GM21717 (cell line): ENCODE measurements around the gene PPM1N.

Experiments
- ATAC-seq: cut with Tn5 transposase; IDR thresholded peaks from one replicate; pipeline ENCODE4 v1.9.1; 2021; ENCODE audit warnings: mild to moderate bottlenecking, moderate library complexity; ENCODE audit not compliant: unreplicated experiment

PPM1N gene

GRCh38 chr19:45489216-45489855 lies 8.9 kb upstream of the PPM1N start:
- no peak for ATAC-seq

DNA sequence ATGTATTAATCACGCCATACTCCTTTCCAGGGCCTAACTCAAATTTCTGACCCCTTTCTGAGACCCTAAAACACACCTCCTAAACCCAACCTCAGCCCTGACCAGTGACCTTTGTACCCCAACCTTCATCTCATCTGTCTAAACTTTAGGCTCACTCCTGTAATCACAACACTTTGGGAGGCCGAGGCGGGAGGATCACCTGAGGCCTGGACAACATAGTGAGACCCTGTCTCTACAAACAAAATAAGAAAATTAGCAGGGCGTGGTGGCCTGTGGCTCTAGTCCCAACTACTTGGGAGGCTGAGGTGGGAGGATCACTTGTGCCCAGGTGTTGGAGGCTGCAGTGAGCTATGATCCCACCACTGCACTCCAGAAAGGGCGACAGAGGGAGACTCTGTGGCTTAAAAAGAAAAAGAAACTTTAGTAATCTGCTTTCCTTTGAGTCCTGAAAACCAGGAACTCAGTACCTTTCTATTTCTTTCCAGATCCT lies 6.1 kb upstream of the PPM1N start:
- no peak for ATAC-seq

DNA sequence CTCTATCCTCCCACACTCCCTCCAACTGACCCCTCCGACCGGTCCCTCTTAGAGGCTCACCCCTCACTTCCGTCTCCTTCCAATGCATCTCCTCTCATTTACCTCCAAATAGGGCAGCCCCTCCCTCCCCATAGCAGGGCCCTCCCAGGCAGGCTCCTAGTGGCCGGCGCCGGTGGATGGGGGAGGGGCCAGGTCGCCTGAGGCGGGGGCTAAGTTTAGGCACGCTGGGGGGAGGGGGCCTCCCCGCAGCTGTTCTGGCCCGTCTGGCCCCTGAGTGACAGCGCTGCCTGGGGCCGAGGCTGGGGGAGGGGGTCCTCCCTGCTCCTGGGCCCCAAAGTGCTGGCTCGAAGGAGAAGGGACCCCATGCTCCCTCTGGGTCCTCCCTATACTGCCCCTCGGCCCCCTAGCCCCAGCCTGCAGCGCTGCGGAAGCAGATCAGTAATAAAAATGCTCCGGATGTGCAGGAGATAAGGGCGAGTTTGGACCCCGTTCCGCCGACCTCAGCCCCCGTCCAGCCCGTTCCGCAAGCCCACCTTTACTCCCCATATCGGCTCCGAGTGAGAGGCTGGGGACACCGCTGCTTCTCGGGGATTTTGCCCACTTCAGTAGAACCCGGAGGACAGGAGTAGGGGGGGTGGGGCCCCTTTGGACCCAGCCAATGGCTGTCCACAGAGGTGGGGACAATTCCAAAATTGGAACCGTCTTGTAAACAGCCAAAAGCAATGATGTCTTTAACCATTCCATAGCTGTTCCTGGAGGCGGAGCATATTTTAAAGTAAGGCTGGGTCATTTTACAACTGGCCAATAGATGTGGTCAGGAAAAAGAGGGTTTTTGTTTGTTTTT lies 5.4 kb upstream of the PPM1N start:
- no peak for ATAC-seq

DNA sequence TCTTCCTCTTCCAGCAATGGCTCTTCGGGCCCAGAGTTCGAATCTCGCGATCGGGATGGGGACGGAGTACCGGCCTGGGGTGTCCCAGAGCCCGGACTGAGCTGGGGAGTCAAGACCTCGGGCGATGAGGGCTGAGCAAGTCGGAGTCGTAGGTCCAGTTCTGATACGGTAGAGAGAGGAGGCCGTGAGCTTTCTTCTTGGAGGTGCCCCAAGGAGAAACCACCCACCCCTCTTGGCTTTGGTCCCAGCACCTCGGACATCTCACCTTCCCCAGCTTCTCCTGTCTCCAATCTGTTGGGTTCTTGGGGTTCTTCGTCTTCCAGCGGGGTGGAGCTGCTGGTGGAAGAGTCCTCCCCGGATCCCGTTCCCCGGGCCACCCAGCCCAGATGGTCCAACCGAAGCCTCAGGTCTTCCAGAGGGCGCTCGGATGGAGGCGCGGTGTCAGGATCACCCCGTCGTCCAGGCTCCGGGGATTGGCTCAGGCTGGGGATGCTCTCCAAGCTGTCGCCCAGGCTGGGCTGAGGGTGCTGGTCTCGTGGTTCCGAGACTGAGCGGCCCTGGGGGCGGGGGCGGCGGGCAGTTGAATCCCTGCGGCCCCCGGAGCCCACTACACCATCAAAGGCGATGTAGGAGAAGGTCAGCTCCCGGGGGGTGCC lies 3.9 kb upstream of the PPM1N start:
- ATAC-seq = no peak

GRCh38 chr19:45495178-45495577 lies 3.1 kb upstream of the PPM1N start:
- ATAC-seq = no peak

DNA sequence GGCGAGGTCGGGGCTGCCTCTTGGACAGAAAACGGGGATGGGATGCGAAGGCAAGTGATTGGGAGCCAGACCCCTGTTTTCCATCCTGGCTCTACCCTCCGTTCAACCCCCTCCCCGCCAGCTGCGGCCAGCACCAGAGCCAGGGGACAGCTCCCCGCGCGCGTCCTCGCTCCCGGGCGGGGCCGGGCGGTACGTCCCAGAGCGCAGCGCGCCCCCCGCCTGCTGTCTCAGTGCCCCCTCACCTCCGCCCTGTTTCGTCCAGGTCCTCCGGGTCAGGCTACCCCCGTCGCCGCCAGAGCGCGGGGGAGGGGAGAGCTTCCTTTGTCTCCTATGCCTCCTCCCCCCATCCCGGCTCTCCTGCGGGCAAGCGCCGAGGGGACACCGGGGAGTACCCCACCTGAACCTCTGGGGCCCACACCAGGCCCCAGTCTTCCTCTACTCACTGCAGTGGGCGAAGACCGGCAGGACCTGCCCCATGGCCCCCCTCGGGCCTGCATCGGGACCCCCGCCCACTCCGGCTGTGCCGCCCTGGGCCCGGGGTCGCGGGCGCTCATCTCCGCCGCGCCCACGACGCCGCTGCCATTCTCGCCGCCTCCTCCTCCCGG lies 1.8 kb upstream of the PPM1N start:
- ATAC-seq = no peak

DNA sequence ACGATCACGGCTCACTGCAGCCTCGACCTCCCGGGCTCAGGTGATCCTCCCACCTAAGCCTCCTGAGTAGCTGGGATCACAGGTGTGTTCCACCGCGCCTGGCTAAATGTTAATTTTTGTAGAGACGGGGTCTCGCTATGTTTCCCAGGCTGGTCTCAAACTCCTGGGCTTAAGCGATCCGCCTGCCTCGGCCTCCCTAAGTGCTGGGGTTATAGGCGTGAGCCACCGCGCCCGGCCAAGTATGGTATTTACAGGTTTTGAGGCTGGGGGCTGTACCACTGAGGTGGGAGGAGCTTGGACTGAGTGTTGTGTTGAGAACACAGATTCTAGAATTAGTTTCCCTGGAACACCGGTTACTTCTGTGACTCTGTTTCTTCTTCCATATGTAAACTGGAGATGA lies 452 bp upstream of the PPM1N start:
- ATAC-seq = no peak

DNA sequence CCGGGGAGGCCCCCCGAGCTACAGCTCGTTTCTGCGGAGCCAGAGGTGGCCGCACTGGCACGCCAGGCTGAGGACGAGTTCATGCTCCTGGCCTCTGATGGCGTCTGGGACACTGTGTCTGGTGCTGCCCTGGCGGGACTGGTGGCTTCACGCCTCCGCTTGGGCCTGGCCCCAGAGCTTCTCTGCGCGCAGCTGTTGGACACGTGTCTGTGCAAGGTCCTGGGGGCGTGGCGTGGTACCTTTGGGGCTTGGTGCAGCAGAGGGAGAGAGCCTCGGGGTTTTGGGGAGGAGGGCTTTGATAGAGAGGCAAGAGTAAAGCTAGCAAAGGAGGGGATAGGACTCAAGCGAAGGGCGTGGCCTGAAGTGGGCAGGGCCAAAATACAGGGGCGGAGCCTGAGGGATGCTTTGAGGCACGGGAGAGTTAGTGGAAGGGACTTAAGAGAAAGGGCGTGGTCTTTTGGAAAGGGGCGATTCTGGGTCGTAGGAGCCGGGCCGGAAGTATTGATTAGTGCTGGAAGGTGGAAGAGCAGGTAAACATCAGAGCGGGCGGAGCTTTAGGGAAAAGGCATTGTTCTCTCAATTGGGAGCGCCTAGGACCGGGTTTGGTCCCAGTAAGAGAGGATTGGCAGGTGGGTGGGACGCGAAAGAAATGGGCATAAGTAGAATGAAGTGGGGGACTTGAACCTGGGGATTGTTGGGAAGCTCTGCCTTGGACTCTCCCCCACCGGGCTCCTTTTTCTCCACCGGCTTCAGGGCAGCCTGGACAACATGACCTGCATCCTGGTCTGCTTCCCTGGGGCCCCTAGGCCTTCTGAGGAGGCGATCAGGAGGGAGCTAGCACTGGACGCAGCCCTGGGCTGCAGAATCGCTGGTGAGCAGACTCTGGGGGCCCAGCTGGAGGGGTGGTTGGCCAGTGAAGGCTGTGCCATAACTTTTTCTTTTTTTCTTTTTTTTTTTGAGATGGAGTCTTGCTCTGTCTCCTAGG lies 1.2 kb downstream of the PPM1N start:
- ATAC-seq = no peak

DNA sequence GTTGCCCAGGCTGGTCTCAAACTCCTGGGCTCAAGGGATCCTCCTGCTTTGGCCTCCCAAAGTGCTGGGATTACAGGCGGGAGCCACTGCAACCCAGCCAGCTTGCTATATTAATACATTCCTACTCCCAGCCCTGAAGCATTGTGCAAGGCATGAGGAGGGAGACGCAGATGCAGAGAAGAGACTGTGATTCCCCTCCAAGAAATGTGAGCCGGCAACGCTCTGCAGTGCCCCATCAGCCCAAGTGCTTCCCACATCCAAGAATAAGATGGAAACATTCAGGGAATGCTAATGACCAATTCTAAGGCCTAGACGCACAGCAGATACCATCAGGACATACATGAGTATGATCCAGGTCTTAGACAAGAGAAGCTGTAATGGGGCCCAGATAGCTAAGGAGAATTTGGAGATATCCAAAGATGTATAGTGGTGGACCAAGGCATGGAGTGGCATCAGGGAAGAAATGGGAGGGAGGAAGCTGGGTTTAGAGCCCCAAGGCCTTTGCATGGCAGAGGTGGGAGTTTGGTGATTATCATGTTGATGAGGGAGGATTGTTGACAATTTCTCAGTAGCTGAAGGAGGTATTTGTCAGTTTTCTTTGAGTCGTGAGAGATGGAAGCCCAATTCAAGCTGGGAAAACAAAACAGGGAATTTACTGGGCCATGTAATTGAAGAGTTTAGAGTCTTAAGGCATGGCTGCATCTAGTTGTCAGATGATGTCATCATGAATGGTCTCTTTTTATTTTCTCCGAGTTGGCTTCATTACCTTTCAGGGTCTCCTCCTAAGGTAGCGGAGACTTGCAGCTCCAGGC lies 2.9 kb downstream of the PPM1N start:
- no peak for ATAC-seq

- no peak for ATAC-seq
Measured at GRCh38 chr19:45501730-45502014, 3.4 kb downstream of the PPM1N start.

- ATAC-seq = no peak
Measured at GRCh38 chr19:45502111-45502510, 3.9 kb downstream of the PPM1N start.

DNA sequence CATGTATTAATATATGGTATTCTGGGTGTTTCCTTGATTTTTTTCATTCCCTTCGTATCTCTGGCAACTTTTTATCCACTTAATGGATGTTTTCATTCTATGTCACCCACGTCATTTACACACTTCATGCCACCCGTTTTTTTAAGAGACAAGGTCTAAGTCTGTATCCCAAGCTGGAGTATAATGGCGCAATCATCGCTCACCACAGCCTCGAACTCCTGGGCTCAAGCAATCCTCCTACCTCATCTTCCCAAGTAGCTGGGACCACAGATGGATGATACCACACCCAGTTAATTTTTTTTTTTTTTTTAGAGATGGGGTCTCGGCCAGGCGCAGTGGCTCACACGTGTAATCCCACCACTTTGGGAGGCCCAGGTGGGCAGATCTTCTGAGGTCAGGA lies 5.7 kb downstream of the PPM1N start:
- ATAC-seq = no peak

DNA sequence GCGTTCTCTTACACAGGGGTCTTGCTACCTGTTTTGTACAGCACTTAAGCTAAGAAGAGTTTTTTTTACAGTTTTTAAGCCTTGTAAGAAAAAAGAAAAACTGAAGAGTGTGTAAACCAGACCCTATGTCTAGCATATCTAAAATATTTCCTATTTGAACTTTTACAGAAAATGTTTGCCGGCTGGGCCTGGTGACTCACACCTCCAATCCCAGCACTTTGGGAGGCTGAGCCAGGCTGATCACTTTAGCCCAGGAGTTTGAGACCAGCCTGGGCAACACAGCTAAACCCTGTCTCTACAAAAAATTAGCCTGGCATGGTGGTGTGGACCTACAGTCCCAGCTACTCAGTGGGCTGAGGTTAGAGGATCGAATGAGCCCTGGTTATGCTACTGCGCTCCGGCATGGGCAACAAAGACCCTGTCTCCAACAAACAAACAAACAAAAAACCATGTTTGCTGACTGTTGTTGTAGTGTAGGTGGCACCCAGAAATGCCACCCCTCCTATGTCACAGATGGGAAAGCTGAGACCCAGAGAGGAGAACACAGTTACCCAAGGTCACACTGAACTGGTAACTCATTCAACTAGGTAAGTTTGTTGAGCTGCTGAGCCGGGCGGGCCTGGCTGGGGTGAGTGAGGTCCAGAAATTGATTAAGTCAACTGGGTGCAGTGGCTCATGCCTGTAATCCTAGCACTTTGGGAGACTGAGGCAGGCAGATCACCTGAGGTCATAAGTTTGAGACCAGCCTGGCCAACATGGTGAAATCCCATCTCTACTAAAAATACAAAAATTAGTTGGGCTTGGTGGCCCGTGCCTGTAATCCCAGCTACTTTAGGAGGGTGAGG lies 7.1 kb downstream of the PPM1N start:
- no peak for ATAC-seq

DNA sequence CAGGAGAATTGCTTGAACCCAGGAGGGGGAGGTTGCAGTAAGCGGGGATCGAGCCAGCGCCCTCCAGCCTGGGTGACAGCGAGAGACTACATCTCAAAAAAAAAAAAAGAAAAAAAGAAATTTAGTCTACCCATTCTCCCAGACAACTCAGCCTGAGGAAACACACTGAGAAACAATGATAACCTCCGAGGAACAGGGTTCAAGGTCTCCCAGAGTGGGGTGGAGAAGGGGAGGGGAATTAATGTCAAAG lies 7.7 kb downstream of the PPM1N start:
- ATAC-seq = no peak

GRCh38 chr19:45506246-45506988 lies 8.2 kb downstream of the PPM1N start:
- ATAC-seq = peak; percentile 39

GRCh38 chr19:45506989-45507871 lies 9.0 kb downstream of the PPM1N start, which contains the start of gene VASP:
TSS of gene VASP (plus strand) at chr19:45507479. CDS start at chr19:45507772, 293 bp downstream.
- peak; percentile 37 for ATAC-seq

GRCh38 chr19:45507872-45508416 lies 9.7 kb downstream of the PPM1N start:
- ATAC-seq = no peak
